ENCODE results near the gene P3H1. TPM values are rescaled to one million over a fixed set of nuclear protein-coding genes. Genes with fewer than 3 reads are reported as not detected.

The P3H1 gene
- total RNA-seq, 1 experiment from 2014 or later: 47.1 TPM

GRCh38 chr1:42793824-42794223, 27.0 kb upstream of the P3H1 start:
- no peak overlapping the region for H2BK15ac ChIP-seq (ENCODE audit: low read depth, low read length)
- no peak overlapping the region for H3K56ac ChIP-seq (ENCODE audit: insufficient read length, low read depth, low read length)
- no peak overlapping the region for H3K4me3 Mint-ChIP-seq
- no peaks in the 10 kb centered on the region for H3K79me1 ChIP-seq (ENCODE audit: insufficient read depth, low read depth, low read length, poor library complexity, severe bottlenecking)
- H3K9ac ChIP-seq (ENCODE audit: extremely low read depth, insufficient read length, low read length): no peak overlapping the region
- no peak overlapping the region for H2BK20ac ChIP-seq (ENCODE audit: low read depth, low read length, poor library complexity, severe bottlenecking)
- no peaks in the 10 kb centered on the region for H3K9me3 ChIP-seq (ENCODE audit: control insufficient read depth, low read depth, low read length)
- H3K27ac ChIP-seq (ENCODE audit: insufficient read length, low read depth, low read length): no peak overlapping the region
- H2BK120ac ChIP-seq (ENCODE audit: low read depth, low read length, poor library complexity, severe bottlenecking): no peak overlapping the region
- H3K4me1 ChIP-seq (ENCODE audit: insufficient read depth, low read length): no peaks in the 10 kb centered on the region
- H2BK5ac ChIP-seq (ENCODE audit: insufficient read length, low read length): no peak overlapping the region
- no peaks in the 10 kb centered on the region for H3K9me3 Mint-ChIP-seq
- H3K27me3 Mint-ChIP-seq (ENCODE audit: low read depth): no peaks in the 10 kb centered on the region; the same call in 1 of the 2 replicates
- no peak overlapping the region for H3T11ph ChIP-seq (ENCODE audit: low read length)
- DNase-seq: no peak
- H3K18ac ChIP-seq (ENCODE audit: insufficient read length, low read depth, low read length): no peak overlapping the region
- no peak overlapping the region for H4K5ac ChIP-seq (ENCODE audit: insufficient read length, low read depth, low read length)
- no peak overlapping the region for H2AFZ ChIP-seq (ENCODE audit: low read length)
- no peaks in the 10 kb centered on the region for H3K36me3 Mint-ChIP-seq (ENCODE audit: insufficient read depth in 1 of 3, low read depth in 3 of 3)
- no peak overlapping the region for H4K91ac ChIP-seq (ENCODE audit: insufficient read length, low read depth, low read length)
- H2AK5ac ChIP-seq (ENCODE audit: insufficient read length, low read length): no peak overlapping the region
- no peak overlapping the region for H3K14ac ChIP-seq (ENCODE audit: insufficient read depth, low read length)
- TF ChIP-seq CTCF (conservative IDR thresholded peaks at IDR 0.05): no peak
- no peaks in the 10 kb centered on the region for H3K4me1 Mint-ChIP-seq
- H3K23me2 ChIP-seq (ENCODE audit: insufficient read length, low read depth, low read length, poor library complexity, severe bottlenecking): no peaks in the 10 kb centered on the region
- no CpG with 5 or more reads among the region's 2 CpGs for WGBS (ENCODE audit: extremely low coverage, insufficient read length, low lambda C conversion rate)
- H3K23ac ChIP-seq (ENCODE audit: insufficient read length, low read depth, low read length): no peak overlapping the region
- no peaks in the 10 kb centered on the region for H3K79me2 ChIP-seq (ENCODE audit: insufficient read depth, low read length)
- H3K27me3 ChIP-seq (ENCODE audit: insufficient read depth, low read length): no peaks in the 10 kb centered on the region
- no peak overlapping the region for H3K4ac ChIP-seq (ENCODE audit: low read depth, low read length)
- no peak overlapping the region for H3K4me2 ChIP-seq (ENCODE audit: insufficient read depth, insufficient read length, low read length)
- no peak overlapping the region for H2BK12ac ChIP-seq (ENCODE audit: insufficient read length, low read depth, low read length)
- H4K20me1 ChIP-seq (ENCODE audit: control insufficient read depth, insufficient read depth, insufficient read length): no peaks in the 10 kb centered on the region
- no peak overlapping the region for H4K8ac ChIP-seq (replicated peaks; ENCODE audit: insufficient read length, low read depth, low read length)
- H3K27ac Mint-ChIP-seq: no peak overlapping the region

Data from H9 (cell line).